ENCODE results near the gene POMT2.

DNA sequence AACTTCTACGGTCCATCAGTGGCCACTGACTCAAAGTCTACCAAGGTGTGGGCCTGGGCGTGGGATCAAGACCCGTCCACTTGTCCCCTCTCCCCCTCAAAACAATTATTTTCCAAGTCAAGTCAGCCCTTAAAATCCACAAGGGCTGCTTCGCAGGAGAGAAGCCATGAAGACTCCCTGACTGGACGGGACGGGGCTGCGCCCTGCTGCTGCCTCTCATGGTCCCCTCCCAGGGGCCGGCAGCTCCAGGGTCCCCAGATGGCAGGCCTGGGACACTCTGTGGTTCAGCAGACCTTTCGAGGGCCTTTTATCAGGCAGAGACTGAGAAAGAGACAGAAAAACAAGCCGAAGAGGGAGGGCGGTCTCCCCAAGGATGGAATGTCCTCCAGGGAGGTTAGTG lies 60.5 kb downstream of the POMT2 start:
- no peak for TF ChIP-seq BHLHE40 (IDR thresholded peaks at IDR 0.05; ENCODE audit: borderline replicate concordance)
- TF ChIP-seq FOXA1 (IDR thresholded peaks at IDR 0.05): no peak
- no peak for TF ChIP-seq SP1 (IDR thresholded peaks at IDR 0.05)
- TF ChIP-seq ELF4 (IDR thresholded peaks at IDR 0.05): no peak
- no peak for TF ChIP-seq SUZ12 (IDR thresholded peaks at IDR 0.05)
- TF ChIP-seq HDGF (IDR thresholded peaks at IDR 0.05; ENCODE audit: borderline replicate concordance): no peak
- TF ChIP-seq LEF1 (IDR thresholded peaks at IDR 0.05; ENCODE audit: borderline replicate concordance): no peak

Data from HEK293T (cell line).